Ascending aorta (tissue), 2 donors: ENCODE data around the gene MGAT5. TPM values are rescaled to one million over a fixed set of nuclear protein-coding genes. Genes with fewer than 3 reads are reported as not detected.

ENCODE experiments used
- DNase-seq, 2 donors: peaks; one replicate each; pipeline ENCODE4 v3.0.0-alpha.2; 2019; ENCODE audit warnings: low spot score in 2 of 2
- H3K27ac ChIP-seq, 2 donors: fragments of 200-600 bp; sonication (generic); one replicate each; pipeline ENCODE4 v1.5.1; 2016 to 2017; ENCODE audit warnings: mild to moderate bottlenecking in 1 of 2
- H3K27me3 ChIP-seq: fragments of 200-600 bp; sonication (generic); one replicate; pipeline ENCODE4 v1.5.1; 2017
- H3K36me3 ChIP-seq, 2 donors: fragments of 200-600 bp; sonication (generic); one replicate each; pipeline ENCODE4 v1.5.1; 2016
- H3K4me1 ChIP-seq, 2 donors: fragments of 200-600 bp; sonication (generic); one replicate each; pipeline ENCODE4 v1.5.1; 2016 to 2017; ENCODE audit warnings: mild to moderate bottlenecking in 1 of 2
- H3K4me3 ChIP-seq, 2 donors: fragments of 200-600 bp; sonication (generic); one replicate each; pipeline ENCODE4 v1.5.1; 2016 to 2017; ENCODE audit warnings: mild to moderate bottlenecking in 1 of 2
- H3K9me3 ChIP-seq, 2 donors: fragments of 200-600 bp; sonication (generic); one replicate each; pipeline ENCODE4 v1.5.1; 2016
- CTCF ChIP-seq, 3 experiments: fragments of 200-600 bp in 2 of 3; fragments of 450-650 bp in 1 of 3; sonication (generic) in 2 of 3; IDR thresholded peaks; one replicate each; pipeline ENCODE4 v1.5.1; 2016 to 2019; ENCODE audit warnings: antibody characterized with exemption in 3 of 3, mild to moderate bottlenecking in 1 of 3, moderate library complexity in 1 of 3
- intact Hi-C: fragments of 100-400 bp; cut with DNase I; formaldehyde crosslinking; loops from one replicate; pipeline ENCODE4 v1.15.1; 2023
- total RNA-seq: library from RNA; depleted of rRNA; stranded (reverse); fragments of >200 nt; gene quantifications from one replicate; pipeline ENCODE4 v1.1.0, GENCODE V29; 2016

Gene MGAT5
- total RNA-seq, 1 donor from 2014 or later, result 15.4 TPM

- Histone ChIP-seq H3K36me3 (no peaks in the 10 kb centered on the region), H3K27ac (no peak overlapping the region), H3K27me3 (no peaks in the 10 kb centered on the region), H3K4me1 (no peaks in the 10 kb centered on the region), H3K9me3 (no peaks in the 10 kb centered on the region), H3K4me3 (no peak overlapping the region)
- intact Hi-C loops, result no loop called here
- TF ChIP-seq CTCF (IDR thresholded peaks at IDR 0.05), result no peak
- no peak for DNase-seq
Observed at GRCh38 chr2:134218930-134219658, 34.8 kb upstream of the MGAT5 start.

- no peak for TF ChIP-seq CTCF (IDR thresholded peaks at IDR 0.05)
- DNase-seq, result no peak
- H3K36me3 ChIP-seq, result no peaks in the 10 kb centered on the region
- no peak overlapping the region for H3K4me3 ChIP-seq
- H3K4me1 ChIP-seq, result no peaks in the 10 kb centered on the region
- intact Hi-C loops, result no loop called here
- H3K27me3 ChIP-seq, result no peaks in the 10 kb centered on the region
- H3K27ac ChIP-seq, result peak overlapping the region in 1 of 2 donors; percentile 27
- H3K9me3 ChIP-seq, result no peaks in the 10 kb centered on the region
Observed at GRCh38 chr2:134220344-134220974, 33.4 kb upstream of the MGAT5 start.

- H3K36me3 ChIP-seq, result no peaks in the 10 kb centered on the region
- intact Hi-C loops, result no loop called here
- no peak overlapping the region for H3K27ac ChIP-seq
- no peak for TF ChIP-seq CTCF (IDR thresholded peaks at IDR 0.05)
- H3K4me3 ChIP-seq, result no peak overlapping the region
- DNase-seq, result no peak
- H3K4me1 ChIP-seq, result no peaks in the 10 kb centered on the region
- H3K27me3 ChIP-seq, result no peaks in the 10 kb centered on the region
- peaks cover 0 to 4% of the 10 kb centered on the region in 2 donors for H3K9me3 ChIP-seq
Observed at GRCh38 chr2:134224005-134224404, 29.9 kb upstream of the MGAT5 start.

- no peaks in the 10 kb centered on the region for H3K36me3 ChIP-seq
- no peak for DNase-seq
- intact Hi-C loops, result no loop called here
- TF ChIP-seq CTCF (IDR thresholded peaks at IDR 0.05), result no peak
- H3K4me1 ChIP-seq, result no peaks in the 10 kb centered on the region
- no peak overlapping the region for H3K4me3 ChIP-seq
- H3K27ac ChIP-seq, result no peak overlapping the region
- H3K27me3 ChIP-seq, result no peaks in the 10 kb centered on the region
- peaks cover 0 to 4% of the 10 kb centered on the region in 2 donors for H3K9me3 ChIP-seq
Observed at GRCh38 chr2:134225173-134225572, 28.7 kb upstream of the MGAT5 start.

- no peaks in the 10 kb centered on the region for H3K27me3 ChIP-seq
- DNase-seq, result no peak
- intact Hi-C loops, result no loop called here
- no peak overlapping the region for H3K27ac ChIP-seq
- TF ChIP-seq CTCF (IDR thresholded peaks at IDR 0.05), result no peak
- no peak overlapping the region for H3K4me3 ChIP-seq
- no peaks in the 10 kb centered on the region for H3K36me3 ChIP-seq
- no peaks in the 10 kb centered on the region for H3K4me1 ChIP-seq
- H3K9me3 ChIP-seq, result peaks cover 0 to 4% of the 10 kb centered on the region in 2 donors
Observed at GRCh38 chr2:134225841-134226240, 28.0 kb upstream of the MGAT5 start.
